ENCODE results near the gene NOC4L.
"Not testable (repeated sequence)": the region's sequence is repeated elsewhere in the genome, so short reads cannot be mapped to it uniquely, and the experiment has no call there.

The NOC4L gene

DNA sequence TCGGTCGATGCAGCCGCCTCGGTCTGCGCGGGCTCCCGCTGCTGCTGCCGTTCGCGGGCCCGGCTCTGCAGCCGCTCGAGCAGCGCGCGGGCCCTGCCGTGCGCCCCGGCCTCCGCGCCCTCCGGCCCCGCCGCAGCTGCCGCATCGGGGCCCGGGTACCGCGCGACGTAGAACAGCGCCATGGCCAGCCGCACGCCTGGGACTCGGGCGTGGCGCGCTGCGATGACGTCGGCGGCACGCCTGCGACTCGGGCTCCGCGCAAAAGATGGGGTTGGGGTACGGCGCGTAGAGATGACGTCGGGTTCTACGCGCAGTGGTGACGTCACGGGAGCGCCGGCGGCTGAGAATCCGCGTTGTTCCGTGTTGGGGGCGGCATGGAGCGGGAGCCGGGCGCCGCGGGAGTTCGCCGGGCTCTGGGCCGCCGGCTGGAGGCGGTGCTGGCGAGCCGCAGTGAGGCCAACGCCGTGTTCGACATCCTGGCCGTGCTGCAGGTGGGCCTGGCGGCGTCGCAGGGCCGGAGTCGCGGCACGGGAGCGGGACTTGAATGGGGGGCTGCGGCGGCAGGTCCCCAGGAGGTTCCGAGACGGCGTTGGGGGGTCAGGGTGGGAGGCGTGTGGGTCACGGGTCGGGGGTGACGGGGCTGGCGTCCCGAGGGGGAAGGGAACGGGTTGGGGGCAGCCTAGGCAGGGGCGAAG, at the start of gene NOC4L, which contains the start of gene DDX51:
TSS of gene NOC4L (plus strand) at position 343 of the 695 bp plus-strand sequence. CDS start at position 375, 32 bp downstream.
TSS of gene DDX51 (minus strand) at position 205 of the 695 bp plus-strand sequence. CDS start at position 182, 23 bp downstream.
- DNase-seq = peak; percentile 95

DNA sequence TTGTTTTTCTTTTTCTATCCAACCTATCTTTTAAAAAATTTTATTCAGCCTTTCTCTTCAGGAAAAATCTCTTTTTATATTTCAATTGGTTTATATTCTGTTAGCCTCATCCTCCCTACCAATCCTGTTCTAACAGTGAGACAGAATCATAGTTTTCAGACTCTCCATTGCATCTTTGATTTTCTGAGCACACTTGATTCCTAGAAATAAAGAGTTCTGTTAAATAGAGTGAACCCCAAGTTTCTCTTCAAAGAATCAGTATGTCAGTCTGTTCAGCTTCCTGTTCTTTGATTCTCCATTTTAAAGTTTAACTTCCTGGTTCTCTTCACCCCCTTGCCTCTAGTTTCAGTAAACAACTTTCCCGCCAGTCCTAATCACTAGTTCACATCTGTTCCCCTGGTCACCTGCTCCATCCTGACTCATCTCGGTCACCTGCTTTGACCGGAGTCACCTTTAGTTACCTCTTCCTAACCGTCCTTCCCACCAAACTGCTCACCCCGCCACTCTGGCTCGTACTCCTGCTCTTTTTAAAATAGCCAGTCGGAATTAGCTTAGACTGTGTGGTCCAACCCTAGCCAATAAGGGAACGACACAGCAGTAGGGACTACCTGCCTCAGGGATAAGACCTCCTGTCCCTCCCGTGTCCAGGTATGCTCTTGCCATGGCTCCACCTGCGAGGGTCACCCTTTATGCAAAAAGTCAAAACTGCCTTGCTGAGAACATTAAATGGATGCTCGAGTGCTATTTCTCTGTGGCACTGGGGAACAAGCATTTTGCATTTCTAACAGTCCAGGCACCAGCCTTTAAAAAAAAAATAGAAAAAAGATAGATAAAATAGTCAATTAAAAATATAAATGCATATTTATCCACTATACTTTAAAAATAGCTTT, 48.5 kb upstream of the NOC4L start:
- no peak for DNase-seq

DNA sequence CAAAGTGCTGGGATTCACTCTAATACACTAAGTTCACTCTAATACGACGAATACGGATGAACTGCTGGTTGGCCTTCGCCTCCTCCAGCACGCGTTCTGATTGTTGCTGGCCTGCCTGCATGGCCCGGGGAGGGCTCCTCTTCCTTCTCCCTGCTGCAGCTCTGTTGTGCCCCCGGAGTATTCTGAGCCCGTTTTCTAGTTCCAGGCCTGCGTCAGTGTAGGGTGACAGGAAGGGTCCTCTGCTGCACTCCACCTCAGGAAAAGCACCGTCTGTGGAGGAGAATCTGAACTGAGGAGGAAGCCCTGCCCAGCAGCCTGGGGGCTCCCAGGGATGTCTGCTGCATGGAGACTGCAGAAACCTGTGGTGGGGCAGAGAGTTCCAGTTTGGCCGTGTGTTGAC, 44.5 kb upstream of the NOC4L start:
- DNase-seq = no peak

- DNase-seq = no peak
Measured at GRCh38 chr12:132100306-132101065, 43.8 kb upstream of the NOC4L start.

DNA sequence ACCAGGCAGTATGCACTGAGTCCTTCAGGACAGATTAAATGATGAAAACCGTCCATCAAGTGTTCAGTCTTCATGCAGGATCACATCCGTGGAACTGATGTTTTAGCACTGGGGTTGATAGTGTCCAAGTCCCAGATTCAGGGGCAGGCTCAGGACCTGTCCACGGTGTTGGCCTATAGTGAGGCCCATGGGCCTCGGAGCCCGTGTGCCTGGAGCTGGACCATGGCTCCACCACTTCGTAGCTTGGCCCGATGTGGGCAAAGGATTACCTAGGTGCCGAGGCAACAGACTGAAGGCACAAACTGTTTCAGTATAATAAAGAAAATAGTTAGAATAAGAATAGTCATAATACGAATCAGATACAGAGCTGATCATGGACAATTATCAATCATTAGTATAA, 42.0 kb upstream of the NOC4L start:
- DNase-seq = no peak

DNA sequence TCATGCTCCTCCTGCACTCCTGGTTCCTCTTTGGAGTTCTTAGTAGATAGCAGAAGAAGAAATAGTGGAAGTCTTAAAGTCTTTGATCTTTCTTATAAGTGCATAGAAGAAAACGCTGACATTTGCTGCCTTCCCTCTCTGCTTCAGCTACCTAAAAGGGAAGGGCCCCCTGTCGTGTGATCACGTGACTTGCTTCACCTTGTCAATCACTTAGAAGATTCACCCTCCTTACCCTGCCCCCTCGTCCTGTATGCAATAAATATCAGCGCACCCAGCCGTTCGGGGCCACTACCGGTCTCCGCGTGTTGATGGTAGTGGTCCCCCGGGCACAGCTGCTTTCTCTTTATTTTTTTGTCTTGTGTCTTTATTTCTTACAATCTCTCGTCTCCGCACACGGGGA, 41.2 kb upstream of the NOC4L start:
- not testable (repeated sequence) for DNase-seq

DNA sequence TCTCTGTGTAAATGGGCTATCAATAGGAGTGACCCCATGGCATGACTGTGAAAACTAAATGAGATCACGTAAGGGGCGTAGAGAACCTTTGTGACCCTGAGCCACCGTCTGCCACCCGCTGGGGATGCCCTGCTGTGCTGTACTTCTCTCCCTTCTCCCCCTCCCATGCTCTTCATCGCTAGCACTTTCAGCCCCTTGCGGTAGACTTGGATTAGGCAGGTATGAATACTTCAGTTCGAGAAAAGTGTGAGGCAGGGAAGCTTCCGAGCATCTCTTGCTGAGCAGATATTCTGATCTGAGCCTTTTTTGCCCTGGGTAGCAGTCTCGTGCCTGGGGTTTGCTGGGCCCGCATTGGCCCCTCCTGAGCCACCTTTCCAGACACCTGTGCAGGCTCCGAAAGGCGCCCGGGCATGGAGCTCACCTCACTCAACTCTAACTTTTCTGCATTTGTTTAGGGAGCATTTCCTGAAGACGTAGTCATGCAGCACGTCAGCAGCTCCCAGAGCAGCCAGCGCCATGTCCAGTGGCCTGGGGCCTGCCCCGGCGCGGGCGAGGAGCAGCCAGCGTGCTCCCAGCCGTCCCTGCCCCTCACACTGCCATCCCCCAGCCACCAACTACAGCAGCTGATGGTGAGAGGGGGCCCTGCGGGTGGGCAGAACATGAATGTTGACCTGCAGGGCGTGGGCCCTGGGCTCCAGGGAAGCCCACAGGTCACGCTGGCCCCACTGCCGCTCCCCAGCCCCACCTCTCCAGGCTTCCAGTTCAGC, 40.5 kb upstream of the NOC4L start:
- DNase-seq = no peak

- DNase-seq = no peak
Measured at GRCh38 chr12:132105467-132105866, 38.8 kb upstream of the NOC4L start.

DNA sequence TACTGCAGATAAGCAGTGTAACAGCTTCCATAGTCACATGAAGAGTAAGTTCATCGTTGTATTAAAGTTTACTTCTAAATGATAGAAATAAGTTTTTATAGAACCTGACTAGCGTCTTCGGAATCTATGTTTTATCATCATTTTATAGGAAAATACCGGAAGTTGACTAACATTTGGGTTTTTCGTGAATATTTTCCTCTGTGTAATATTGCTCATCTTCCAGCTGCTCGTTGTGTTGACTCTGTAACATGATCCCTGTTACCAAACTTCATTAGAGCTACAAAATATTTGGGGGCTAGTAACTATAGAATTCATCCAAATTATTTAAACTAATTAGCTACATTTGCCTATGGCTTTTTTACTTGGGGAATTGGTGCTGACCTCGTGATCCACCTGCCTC, 37.3 kb upstream of the NOC4L start:
- DNase-seq = no peak

DNA sequence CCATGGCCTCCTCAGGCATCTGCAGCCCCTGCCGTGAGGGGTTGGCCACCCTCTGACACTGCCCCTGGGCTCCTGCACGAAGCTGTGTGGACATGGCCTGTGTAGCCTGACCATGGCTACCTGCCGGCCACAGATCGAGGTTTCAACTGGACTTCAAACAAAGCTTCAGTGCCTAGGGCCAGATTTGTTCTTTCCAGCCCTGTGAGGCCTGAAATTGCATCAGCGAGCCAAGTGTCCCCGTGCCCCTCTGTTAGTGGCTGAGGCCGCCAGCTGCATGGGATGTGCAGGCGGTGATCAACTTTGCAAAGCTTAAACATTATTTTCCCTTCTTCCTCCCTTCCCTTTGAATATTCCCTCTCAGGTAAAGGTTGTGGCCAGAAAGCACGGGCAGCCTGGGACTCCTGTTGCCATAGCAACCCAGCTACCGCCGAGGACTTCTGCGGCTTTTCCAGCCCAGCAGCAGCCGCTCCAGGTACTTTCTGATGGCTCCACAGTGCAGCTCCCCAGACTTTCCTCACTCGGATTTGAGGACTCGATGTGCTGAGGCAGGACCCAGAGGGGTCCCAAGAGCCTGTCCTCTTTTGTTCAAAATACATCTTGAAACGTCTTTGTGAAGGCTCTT, 35.9 kb upstream of the NOC4L start:
- DNase-seq = no peak

DNA sequence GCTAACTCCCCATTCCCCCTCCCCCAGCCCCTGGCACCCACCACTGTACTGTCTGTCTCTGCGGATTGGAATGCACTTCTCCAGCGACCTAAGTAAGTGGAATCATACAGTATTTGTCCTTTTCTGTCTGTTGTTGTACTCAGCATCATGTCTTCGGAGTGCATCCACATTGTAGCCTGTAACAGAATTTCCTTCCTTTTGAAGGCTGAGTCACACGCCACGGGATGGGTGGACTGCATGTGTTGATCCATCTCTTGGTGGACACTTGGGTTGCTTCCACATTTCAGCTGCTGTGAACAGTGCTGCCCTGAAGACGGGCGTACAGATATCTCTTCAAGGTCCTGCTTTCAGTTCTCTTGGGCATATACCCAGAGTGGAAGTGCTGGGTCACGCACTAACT, 34.5 kb upstream of the NOC4L start:
- no peak for DNase-seq

GRCh38 chr12:132110677-132111076, 33.6 kb upstream of the NOC4L start:
- DNase-seq = no peak

GRCh38 chr12:132111654-132112304, 32.5 kb upstream of the NOC4L start:
- DNase-seq = no peak

DNA sequence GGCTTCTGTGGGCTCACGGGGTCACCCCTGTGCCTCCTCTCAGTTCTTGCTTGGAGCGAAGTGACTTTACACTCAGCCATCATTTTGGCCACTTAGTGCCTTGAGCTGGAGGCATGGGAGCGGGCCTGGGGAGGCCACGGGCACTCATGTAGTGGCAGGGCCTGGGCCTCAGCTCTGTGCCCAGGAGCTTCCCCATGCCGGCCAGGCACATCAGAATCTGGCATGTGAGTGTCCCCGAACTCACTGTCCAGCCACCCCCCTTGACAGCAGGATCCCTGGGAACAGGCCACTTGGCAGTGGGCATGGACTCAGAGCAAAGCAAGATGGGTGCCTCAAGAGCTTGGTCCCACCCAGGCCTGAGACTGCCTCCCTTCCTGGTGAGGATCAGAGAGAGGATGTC, 29.6 kb upstream of the NOC4L start:
- DNase-seq = no peak

DNA sequence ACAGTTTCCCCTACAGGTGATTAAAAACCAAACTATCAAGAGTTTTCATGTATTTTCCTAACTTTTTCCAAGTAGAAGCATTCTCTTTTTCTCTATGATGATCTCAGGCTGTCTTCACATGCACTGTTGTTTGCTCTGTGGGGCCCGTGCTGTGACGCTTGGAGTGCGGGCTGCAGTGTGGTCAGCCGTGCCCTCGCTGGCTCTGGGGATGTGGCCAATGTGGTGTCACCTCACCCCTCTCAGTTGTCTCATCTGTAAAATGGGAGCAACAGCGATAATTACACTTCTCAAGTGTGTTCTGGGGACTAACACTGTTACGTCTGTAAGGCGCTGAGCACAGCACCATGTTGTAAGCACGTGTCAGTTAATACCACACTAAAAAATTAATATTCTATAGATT, 28.8 kb upstream of the NOC4L start:
- no peak for DNase-seq

DNA sequence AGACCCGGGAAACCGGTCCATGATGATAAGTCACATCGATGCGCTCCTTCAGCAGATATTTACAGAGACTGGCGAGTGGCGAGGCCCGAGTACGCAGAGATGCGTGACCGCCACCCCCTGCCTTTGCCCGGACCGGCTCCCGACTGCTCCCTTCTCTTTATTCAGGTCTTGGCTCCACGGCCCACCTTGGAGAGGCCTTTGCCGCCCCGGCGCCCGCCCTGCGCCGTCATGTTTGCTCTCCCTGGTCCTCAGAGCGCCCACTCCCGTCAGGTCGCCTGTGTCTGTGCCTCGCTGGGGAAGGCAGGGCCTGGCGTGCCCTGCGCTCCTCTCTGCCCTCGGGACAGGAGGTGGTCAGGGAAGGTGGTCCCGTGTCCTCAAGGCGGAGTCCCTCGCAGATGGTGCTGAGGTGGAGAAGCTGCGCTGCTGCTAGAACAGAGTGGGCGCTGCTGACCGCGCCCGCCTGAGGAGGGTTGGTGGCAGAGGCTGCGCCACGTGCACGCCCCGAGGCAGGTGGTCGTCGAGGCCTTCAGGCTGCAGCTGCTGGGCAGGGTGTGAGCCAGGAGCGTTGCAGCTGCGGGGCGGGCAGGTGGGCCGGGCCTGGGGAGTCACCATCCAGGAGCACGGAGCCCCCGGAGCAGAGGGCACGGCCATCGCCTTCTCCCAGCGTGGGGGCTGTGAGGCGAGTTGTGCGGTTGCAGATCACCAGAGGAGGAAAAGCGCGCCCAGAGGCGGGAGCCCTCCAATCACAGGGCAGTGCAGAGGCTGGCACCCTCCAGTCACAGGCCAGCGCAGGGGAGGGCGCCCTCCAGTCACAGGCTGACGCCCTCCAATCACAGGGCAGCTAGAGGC, 27.3 kb upstream of the NOC4L start:
- DNase-seq = no peak

GRCh38 chr12:132117558-132117875, 26.7 kb upstream of the NOC4L start:
- DNase-seq = no peak

- DNase-seq = no peak
Measured at GRCh38 chr12:132118876-132119275, 25.4 kb upstream of the NOC4L start.

GRCh38 chr12:132121283-132121682, 23.0 kb upstream of the NOC4L start:
- no peak for DNase-seq

DNA sequence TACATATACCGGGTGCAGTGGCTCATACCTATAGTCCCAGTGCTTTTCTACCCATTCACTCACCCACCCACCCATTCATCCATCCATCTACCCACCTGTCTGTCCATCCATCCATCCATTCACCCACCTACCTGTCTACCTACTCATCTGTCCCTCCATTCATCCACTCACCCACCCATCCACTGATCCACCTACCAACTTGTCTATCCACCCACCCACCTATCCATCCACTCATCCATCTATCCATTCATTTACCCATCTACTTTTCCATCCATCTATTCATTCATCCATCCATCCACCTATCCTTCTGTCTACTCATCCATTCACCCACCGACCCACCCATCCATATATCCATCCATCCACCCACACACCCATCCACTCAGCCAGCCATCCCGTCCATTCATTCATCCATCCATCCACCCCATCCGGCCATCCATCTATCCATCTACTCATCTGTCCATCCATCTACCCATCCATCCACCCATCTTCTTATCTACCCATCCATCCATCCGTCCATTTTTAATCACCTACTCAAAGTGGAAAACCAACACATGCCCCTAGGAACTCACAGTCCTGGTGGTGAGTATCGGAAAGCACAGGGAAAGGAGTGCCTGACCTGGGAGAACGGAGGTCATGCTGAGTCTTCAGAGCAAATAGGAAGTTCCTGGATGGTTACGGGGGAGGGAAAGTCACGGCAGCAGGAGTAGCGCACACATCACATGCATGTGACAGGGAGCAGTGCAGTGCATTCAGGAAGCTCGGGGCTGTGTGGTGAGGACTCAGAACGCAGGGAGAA, 20.1 kb upstream of the NOC4L start:
- no peak for DNase-seq

Data from right hindlimb (tissue), 1 donor.